ENCODE data around the gene FAM219B.

The FAM219B gene

DNA sequence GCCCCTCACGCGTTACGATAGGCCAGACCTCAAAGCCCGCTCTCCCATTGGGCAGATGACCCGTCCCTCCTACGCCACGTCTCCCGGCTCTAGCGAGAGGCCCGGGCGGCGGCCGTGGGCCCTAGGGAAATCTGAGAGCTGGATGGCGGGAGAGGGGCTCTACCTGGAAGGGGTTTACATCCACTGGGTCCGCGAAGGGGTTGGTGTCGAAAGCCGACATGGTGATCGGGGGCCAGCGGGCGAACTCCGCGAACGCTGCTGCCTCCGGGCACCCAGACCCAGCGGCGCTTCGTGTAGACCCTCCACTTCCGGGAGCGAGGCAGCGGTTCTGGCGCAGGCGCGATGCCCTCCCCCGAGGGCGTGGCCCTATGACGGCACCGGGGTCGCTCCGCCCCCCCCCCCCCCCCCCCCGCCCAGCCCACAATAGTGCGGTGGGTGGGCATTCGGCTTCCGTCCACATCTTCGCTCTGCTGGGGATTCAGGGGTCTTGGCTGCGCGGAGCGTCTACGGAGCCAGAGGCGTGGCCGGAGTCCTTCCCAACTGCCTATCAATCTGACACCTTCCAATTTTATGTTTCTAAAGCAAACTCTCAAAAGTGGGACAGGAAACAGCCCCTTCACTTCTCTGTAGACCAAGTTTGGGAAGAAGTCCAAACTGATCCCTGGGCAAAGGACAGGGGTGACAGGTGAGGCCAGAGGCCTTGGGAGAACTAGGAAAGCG is 33.5 kb downstream of the FAM219B start, which contains the start of gene SCAMP2:
SCAMP2 (minus strand) TSS at position 330 of the 720 bp plus-strand sequence; CDS start at position 220, 110 bp downstream.
- DNase-seq (ENCODE audit: low spot score) = peak; percentile 89

- no peak for DNase-seq (ENCODE audit: low spot score)
These were observed 34.0 kb downstream of the FAM219B start for GRCh38 chr15:74872702-74873035.

DNA sequence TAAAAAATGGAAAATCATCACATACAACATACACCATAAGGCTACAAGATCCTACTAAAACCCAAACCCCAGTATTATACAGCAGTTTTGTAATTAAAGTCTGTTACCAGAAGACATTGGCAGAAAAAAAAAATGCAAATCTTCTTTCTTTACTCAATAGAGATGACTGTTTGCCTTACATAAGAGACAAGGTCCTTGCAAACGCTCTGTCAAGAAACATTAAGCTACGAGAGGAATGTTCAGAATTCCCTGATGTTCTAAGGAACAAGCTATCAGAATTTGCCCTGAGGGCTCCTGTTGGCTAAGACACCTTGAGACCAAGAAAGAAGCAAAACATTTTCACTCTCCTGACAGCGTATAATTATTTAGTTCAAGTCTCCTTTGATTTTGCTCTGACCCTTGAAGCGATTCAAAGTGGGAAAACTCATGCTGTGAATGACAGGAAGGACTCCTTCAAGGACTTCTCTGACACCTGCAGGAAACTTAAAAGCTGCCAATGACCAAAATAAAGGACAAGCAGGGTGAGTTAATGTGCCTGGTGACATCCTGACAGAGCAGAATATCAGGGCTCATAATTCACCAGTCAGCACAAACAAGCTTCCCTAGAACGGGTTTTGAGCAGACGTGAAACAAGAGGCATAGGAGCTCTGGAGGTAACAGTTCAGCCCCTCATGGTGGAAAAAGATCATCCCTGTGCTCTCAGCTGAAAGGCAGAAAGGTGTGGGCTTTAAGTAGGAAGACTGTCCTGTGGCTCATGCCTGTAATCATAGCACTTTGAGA is 36.0 kb downstream of the FAM219B start:
- no peak for DNase-seq (ENCODE audit: low spot score)

DNA sequence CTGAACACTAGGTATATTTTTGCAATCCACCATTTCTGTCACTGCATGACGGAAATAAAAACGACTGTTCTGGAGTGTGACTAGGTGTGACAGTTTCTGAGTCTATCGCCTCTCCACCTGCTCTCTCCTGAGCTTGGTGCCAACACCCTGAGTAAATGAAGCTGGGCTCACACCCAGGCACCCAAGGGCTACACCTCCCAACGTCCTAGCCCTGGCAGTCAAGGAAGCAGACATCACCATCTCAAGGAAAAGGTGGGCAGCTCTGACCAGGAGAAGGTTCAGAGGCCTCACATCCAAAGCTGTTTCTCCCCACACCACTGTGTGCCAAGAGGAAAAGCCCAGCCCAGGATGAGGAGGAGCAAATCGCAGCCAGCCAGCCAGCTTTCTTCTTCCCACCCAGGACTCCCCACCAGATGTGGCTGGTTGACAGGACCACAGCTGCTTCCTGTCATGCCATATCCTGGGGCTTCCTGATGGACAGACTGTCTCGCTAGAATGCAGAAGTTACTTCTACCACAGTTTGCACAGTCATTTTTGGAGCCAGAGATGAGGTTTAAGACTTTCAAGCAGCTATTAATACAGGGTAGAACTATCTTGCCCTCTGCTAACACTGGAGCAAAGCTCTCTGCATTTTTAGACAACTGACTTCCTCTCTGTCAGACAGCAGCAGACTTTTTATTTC is 36.8 kb downstream of the FAM219B start:
- peak; percentile 34 for DNase-seq (ENCODE audit: low spot score)

GRCh38 chr15:74869372-74869725 is 37.3 kb downstream of the FAM219B start:
- DNase-seq (ENCODE audit: low spot score) = no peak

DNA sequence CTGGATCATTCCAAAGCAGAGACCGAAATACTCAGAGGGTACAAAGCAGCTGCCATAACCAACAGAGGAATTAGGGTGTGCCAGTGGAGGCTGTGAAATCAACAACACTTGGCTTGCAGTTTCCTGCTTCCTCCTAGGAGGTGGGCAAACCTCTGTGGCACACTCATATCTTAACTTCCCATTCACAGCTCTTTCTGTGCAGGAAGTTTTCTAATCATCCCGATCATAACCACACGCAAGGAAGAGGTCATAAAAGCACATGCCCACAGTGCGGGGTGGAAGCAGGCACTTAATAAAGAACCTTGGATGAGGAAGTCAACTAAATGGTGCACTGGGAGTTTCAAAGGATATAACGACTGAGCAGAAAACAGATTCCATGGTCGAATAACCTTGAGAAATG is 38.6 kb downstream of the FAM219B start:
- no peak for DNase-seq (ENCODE audit: low spot score)

- no peak for DNase-seq (ENCODE audit: low spot score)
These were observed 39.1 kb downstream of the FAM219B start for GRCh38 chr15:74867466-74868038.

- DNase-seq (ENCODE audit: low spot score) = no peak
These were observed 40.6 kb downstream of the FAM219B start for GRCh38 chr15:74866090-74866489.

DNA sequence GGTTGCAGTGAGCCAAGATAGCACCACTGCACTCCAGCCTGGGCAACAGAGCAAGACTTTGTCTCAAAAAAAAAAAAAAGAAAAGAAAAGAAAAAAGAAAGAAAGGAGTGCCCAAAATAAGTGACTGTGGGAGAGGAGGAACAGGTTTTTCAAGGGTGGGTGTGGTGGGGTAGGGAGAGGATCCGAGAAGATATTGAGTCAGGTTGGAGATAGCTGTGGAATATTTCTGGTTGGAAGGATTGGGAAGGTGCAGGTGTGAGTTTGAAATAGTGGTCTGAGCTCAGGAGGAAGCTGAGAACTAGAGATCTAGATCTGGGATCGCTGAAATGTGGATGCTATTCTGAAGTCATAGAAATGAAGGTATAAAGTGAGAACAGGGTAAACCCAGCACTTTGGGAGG is 41.3 kb downstream of the FAM219B start:
- DNase-seq (ENCODE audit: low spot score) = no peak

DNA sequence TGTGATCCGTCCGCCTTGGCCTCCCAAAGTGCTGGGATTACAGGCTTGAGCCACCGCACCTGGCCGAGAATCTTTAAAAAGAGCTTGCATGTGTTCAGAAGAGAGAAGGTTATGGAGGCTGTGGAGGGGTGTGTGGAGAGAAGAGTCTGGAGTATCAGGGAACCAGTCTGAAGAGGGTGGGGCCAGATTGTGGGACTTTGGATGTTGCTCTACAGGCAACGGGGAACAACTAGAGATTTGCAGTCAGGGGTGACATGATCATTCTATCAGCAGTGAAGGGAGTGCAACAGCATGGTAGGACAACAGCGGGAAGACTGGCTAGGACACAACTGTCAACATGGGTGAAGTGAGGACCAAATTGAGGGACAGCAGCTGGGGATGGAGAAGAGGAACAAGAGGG is 42.4 kb downstream of the FAM219B start:
- no peak for DNase-seq (ENCODE audit: low spot score)

DNA sequence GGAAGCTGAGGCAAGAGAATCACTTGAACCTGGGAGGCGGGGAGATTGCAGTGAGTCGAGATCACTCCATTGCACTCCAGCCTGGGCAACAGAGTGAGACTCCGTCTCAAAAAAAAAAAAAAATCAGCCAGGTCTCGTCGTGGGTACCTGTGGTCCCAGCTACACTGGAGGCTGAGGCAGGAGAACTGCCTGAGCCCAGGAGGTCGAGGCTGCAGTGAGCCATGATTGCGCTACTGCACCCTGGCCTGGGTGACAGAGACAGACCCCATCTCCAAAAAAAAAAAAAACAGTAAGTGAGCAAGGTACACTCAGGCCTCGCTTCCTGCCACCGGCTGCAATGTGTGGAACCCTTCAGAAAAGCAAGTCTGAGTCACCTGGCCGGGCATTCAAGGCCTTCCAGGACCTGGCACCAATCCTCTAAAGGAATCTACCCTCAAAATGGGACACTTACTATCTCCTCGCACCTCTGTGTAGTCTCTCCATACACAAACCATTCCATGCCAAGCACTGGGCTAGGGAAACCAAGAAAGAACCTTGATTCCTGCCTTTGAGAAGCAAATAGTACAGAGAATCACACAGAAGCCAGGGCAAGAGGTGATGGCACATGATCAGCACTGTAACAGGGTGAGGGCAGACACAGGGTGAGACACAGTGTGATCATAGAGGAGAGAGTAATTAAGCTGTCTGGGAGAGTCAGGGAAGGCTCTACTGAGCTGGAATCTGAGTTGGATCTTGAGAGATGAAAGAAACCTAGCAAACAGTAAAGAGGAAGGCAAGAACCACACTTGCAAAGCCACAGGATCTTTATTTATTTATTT is 43.2 kb downstream of the FAM219B start:
- no peak for DNase-seq (ENCODE audit: low spot score)

DNA sequence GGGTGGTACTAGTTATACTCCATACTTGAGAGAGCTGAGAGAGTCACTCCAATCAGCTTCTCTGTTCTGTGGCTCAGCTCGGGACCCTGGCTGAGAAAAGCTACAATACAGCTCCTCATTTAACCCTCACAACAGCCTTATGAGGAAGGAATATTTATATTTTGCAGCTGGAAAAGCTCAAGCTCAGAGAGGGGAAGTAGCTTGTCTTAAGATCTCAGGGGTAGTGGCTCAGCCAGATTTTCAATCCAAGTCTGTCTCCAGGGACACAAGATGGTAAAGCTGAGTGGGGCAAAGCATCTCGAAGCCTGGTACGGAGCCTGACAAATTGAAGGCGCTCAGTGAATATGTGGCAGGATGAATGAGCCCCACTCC is 48.3 kb downstream of the FAM219B start:
- no peak for DNase-seq (ENCODE audit: low spot score)

GRCh38 chr15:74857671-74858368 is 48.8 kb downstream of the FAM219B start:
- no peak for DNase-seq (ENCODE audit: low spot score)

DNA sequence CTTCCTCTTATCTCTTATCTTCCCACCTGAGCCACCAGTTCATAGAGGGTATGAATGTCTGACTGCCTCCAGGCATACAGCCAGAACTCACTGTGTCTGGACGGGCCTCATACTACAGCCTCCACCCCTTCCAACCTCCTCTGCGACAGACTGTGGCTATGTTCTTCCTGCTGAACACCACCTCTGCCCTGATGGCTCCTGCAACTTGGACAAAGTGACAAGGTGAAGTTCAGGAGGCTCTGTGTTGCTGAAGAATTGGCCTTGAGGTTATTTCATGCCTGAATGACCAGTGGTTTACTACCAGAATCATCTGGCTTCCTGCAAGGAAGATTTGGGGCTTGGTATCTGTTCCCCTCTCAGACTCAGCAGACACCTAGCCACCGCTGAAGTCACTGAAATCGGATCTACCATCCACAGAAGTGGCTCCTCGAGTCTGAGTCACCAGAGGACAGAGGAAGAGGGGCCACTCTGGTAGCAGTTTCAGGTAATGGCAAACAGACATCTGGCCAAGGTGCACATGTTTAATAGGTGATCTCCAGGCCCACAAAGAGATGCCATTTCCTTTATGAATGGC is 49.5 kb downstream of the FAM219B start:
- DNase-seq (ENCODE audit: low spot score) = no peak

- DNase-seq (ENCODE audit: low spot score) = no peak
These were observed 50.1 kb downstream of the FAM219B start for GRCh38 chr15:74856537-74856936.

GRCh38 chr15:74855857-74856256 is 50.8 kb downstream of the FAM219B start:
- DNase-seq (ENCODE audit: low spot score) = no peak

- no peak for DNase-seq (ENCODE audit: low spot score)
These were observed 52.1 kb downstream of the FAM219B start for GRCh38 chr15:74854453-74855022.

GRCh38 chr15:74851960-74852359 is 54.7 kb downstream of the FAM219B start:
- DNase-seq (ENCODE audit: low spot score) = no peak

GRCh38 chr15:74850393-74850792 is 56.3 kb downstream of the FAM219B start:
- no peak for DNase-seq (ENCODE audit: low spot score)

All from CD4-positive, alpha-beta T cell treated with Interleukin-2 at 100 ng/mL for 4 hours (primary cell).